HG03064 (cell line): ENCODE results near the gene SVOP.

Source experiments
- ATAC-seq: cut with Tn5 transposase; IDR thresholded peaks from one replicate; pipeline ENCODE4 v1.9.1; 2021; ENCODE audit warnings: low read depth; ENCODE audit not compliant: unreplicated experiment

SVOP gene

DNA sequence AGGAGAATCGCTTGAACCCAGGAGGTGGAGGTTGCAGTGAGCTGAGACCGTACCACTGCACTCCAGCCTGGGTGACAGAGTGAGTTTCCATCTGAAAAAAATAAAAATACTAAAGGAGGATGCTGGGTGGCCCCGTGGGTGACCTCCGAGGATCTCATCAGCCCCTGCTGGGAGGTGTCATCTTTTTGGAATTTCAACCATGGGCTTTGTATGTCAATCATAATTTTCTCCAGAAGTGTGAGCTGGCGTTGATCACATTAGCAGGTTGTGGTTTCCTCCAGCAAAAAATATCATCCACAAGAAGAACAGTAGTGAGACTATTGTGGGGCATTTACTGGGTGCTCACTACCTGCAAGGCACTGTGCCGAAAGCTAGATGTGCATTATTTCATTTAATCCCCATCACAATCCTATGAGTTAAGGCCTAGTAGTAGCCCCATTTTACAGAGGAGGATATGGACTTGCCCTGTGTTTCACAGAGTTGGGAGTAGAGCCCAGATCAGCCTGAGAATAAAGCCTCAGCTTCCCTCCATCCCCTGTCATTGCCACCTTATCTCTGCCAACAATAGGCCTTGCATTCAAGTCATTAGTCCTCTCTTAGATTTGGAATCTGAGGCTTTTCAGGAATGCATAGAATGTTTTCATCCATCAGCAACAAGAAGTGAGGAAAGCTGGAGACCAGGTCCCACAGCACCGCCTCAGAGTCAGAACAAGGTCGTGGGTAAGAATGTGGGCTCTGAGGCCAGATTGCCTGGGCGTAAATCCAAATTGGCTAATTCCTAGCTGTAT lies 39.8 kb downstream of the SVOP start:
- ATAC-seq, result no peak

DNA sequence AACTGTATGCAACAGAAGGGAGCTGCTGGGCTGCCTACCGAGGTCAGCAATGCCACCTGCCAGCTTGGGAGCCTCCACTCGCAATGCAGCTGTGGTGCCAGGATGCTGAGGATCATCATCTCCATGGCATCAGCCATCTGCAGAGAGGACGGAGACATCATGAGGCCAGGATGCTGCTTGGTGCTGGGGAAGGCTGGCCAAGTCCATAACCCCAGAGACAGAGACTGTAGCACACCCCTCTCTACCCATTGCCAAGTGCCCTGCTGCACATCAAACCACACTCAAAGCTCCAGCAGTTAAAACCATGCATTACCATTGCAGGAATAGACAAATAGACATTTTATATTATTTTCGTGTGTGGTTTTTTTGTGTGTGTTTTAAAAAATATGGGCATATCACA lies 43.5 kb downstream of the SVOP start:
- no peak for ATAC-seq

DNA sequence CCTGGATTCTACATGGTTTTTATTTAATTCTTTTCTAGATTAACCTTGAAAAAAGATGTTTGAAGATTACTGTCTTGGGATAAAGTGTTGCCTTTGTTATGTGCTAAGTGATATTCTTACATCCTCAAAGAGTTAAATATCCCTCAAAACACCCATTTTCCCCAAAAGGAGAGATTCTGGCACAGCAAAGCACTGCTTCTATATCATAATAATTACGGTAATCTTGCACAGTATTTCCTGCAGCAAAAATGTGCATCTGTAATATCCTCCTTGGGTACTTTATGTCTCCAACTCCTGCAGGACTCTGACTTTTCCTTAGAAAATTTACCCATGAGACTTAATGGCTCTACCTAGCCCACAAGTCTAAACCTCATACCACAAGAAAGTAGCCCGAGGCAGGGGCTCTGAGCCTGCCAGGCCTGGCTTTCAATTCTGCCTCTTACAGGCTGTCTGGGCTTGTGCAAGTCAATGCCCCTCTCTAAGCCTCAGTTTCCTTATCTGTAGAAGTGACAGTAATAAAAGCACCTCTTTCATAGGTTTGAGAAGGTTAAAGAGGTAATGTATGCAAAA lies 45.8 kb downstream of the SVOP start:
- no peak for ATAC-seq

DNA sequence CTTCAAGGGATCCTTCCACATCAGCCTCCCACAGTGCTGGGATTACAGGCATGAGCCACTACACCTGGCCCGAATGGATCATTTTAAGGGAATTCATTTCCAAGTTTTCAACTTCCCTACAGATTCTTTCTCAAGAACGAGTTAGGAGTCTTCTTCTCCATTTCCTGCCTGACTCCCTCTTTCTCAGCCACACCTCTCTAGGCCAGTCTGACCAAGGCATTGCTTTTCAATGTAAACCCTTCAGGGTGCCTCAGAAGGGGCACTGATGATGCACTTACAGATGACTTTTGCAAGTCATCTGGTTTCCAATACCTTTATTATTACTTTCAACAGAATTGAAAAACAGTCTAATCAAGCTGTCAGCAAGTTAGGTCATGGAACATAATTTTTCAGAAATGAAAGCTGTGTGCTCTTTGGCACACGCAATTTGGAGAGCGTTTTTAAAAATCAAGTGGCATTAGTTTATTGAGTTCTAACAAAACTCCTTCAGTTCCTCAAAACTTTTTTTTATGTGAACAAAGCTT lies 47.2 kb downstream of the SVOP start:
- no peak for ATAC-seq

DNA sequence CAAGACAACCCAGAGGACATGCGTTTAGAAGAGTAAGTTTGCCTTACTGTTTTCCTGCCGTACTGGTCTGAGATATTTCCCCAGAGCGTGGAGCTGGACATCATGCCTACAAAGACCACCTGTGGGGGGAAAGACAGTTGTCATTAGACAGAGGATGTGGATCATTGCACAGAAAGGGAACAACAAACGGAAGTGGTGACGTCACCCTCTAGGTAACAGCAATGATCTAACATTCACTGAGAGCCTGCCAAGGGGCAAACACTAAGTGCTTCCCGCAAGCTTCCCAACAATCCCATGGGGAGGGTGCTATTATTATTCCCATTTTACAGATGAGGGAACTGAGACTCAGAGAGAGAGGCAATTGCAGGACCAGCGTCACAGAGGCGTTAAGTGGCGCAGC lies 48.5 kb downstream of the SVOP start:
- ATAC-seq, result no peak

DNA sequence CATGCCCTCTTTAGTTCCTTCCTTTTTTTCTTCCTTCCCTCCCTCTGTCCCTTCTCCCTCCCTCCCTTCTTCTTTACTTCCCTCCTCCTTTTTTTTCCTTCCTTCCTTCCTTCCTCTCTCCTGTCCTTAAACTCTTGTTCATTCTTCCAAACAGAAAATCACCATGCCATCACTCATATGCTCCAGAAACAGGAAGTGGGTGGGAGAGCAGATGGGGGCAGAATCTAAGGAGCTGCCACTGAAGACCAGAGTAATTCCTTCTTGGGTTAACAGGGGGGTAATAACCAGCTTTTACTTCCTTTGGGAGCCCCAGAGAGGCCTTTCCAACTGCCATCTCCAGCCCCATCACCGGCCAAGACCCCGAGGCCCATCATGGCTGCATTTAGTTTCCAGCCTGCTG lies 51.2 kb downstream of the SVOP start:
- no peak for ATAC-seq

DNA sequence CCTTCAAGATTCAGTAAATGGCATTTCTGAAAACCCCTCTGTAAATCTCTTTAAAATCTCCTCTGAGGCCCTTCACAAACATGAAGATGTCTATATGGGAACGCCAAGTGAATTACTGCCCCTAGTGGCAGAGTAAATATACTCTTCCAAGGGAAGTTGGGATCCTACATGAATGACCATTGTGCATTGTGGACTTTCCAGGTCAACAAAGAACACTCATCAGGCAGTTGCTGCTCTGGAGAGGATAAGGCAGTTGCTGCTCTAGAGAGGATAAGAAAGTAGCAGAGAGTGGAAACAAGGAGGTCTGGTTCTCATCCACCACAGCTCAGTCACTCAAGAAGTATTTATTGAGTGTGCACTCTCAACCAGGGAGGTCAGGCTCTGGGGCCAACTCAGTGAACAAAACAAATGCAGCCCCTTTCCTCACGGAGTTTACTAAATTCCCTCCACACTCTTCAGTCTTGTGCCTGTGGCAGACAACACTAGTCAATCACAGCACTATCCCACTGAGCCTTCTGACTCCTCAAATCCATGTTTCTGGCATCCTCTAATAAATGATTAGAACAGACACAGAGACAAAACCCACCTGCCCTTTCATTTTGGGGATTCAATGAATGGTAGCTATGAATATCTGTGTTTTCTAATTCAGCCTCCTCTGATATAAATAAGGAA lies 52.9 kb downstream of the SVOP start:
- no peak for ATAC-seq

DNA sequence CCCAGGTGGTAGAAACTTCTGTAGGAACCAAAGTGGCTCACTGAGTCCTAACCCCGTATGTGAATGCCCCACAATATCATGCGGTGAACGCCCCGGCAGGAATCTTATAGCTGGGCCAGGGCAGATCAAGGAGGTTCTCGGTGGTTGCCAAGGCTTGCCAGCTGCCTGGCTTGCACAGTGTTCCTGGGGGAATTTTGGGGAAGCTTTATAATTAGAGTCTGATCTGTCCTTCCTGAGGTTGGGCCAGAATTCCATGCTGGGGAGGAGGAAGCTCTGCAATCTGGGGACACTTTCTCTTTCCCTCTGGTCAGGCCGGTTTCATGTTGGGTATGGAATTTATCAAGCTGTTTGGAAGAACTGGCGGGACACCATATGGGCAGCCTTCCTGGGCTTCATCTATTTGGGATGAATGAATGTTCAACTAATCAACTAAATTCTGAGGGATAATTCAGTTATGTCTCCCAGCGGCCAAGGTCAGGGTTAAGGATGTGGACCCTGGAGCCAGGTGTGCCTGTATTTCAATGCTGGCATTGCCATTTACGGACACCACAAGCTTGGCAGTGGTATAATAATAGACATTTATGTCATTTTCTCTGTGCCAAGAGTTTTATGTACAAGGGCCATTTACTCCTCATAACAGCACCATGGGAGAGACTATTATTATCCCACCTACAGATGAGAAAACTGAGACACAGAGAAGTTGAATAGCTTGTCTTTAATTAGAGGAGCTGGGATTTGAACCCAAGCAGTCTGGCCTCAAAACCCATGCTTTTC lies 54.3 kb downstream of the SVOP start:
- ATAC-seq, result no peak

DNA sequence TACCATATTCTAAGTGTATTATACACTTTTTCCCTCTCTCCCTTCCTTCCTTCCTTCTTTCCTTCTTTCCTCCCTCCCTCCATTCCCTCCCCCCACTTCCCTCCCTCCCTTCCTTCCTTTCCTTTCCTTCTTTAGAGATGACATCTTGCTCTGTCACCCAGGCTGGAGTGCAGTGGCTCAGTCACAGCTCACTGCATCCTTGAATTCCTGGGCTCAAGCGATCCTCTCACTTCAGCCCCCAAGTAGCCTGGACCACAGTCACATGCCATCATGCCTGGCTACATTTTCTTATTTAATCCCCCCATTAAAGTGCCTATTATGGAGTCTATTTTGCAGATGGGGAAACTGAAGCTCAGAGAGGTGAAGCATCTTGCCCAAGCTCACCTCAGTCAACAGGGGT lies 55.0 kb downstream of the SVOP start:
- no peak for ATAC-seq

DNA sequence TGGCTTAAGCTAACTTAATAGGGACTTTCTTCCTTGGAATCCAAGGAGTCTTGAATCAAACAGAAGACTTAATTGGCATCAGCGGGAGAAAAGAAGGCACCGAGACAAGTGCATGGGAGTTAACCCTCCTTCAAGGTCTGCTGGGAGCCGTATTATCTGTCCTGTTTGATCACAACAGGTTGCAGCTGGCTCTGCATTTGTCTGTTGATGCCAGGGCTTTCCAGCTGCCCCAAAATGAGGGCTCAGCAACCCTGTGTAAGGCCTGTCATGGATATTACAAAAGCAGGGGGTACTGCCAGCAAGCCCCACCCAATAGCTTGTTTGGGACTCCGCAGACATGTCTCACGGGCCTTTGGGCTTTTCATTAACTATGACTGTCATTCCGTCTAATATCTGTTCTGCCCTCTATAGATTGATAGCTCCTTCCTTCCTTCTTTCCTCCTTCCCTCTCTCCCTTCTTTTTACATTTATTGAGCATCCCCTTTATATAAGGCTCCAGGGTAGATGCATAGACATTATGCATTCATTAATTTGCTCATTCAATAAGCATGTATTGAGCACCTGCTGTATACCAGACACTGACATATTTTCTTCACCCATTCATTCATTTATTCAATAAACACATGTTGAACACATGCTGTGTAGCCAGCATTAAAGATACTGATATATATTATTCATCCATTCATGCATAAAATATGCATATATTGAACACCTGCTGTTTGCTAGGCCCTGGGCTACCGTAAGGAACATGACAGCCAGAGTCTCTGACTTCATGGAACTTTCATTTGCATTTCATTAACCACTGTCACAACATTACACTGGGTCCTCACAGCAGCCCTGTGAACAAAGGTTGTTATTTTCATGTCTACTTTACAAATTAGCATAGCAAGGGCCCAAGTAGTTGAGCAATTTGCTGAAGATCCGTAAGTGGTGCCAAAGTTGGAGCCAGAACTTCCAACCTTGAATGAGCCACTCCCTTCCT lies 56.2 kb downstream of the SVOP start:
- no peak for ATAC-seq

DNA sequence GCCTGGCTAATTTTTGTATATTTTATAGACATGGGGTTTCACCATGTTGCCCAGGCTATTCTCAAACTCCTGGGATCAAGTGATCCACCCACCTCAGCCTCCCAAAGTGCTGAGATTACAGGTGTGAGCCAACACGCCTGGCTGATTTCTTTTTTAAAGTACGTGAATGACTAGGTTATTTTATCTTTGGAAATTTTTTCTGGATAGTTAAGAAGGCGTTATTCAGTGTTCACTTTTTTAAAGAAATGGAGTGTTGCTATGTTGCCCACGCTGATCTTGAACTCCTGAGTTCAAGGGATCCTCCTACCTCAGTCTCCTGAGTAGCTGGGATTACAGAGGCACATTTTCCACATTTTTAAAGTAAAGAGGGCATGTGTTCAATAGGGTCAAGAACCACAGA lies 58.6 kb downstream of the SVOP start:
- no peak for ATAC-seq

DNA sequence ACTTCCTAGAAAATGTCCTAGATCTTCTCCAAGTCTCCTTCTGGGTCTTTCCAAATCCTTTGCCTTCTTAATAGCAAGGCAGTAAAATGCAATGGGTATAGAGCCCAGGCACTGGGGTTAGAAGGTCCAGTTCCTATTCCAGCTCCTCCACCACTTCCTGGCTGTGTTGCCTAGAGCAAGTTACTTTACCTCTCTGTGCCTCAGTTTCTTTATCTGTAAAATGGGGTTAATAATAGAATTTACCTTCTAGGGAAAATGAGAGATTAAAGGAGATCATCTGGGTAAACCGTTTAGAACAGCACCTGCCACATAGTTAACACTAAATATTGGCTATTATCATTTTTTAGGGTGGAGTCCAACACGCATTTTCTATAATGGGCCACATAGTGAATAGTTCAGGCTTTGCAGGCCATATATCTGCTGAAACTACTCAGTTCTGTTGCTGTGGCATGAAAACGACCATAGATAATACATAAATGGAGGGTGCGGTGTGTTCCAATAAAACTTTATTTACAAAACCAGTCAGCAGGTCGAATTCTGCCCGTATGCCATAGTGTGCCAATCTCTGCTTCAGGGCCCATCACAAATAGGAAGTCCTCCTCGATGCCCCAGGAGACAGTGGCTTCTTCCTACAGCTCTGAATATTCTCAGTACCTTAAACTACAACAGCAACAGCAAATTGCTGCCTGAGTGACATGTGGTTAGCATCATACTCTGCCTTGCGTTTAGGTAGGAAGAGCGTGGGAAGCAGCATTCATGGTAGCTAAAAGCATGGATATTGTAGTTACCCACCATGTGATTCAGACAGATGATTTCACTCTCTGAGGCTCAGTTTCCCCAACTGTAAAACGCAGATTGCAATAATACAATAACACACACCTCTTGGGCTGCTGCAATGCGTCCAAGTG lies 60.9 kb downstream of the SVOP start:
- ATAC-seq, result no peak

DNA sequence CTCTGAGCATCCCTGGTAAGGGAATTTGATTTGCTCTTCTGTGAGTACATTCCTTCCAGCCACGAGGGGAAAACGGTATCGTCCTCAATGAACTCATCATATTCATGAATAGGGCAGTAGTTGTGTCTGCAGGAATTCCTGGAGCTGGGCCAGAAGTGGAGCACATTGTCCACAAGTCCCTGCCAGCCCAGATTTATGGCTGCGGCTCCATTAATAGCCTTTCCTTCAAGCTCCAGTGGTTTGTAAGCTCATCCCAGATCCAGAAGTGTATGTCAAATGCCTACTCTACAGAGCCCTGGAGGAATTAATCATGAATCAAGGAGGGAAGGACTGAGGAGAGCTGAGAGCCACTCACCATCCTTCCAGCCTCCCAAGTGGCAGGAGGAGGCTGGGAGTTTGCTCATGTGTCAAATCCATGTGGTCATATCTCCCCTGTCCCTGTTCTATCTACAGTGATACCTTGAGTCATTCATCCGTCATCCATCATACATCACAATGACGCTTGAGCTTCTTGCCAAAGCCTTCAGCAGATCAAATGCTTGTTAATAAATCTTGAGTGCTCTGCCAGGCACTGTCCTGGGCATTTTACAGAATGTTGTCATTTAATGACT lies 65.5 kb downstream of the SVOP start:
- no peak for ATAC-seq

DNA sequence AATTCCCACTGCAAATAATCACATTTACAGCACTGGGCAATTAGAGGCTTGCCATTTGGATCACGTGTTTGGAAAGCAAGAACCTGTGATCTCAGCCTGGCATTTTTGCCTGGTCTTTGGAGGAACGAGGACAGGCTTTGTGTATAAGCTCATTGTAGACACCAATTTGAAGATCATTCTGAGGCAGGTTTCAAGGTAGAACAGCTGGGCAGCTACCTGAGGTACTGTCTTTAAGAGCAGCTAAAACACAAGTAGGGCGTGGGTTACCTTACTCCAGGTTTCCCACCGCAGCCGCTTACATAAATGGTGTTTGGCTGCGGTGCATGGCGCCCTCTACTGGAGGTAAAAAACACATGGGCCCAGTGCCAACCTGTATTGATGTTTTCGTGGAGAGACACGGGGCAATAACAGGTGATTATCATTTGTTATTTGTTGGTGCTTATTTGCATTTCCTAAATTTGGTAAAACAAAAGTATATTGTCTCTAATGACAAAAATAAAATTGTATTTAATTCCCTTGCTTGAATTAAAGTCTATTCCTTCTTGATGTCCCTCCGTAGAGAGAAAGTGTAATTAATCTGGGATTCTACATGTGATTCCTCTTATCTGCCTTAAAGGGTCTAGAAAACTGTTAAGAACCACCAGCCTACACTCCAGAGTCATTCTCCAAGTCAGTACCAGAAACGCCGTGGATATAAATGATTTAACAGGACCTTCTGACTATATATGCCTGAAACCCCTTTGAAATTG lies 69.7 kb downstream of the SVOP start:
- ATAC-seq, result no peak

DNA sequence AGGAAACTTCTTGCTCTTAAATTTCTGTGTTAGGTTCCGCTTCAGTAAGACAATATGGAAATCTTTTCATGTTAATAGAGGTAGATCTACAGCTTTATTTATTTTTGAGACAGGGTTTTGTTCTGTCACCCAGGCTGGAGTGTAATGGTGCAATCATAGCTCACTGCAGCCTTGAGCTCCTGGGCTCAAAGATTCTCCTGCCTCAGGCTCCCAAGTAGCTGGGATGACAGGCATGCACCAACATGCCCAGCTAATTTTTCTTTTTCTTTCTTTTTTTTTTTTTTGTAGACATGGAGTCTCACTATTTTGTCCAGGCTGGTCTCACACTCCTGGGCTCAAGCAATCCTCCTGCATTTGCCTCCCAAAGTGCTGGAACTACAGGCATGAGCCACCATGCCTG lies 70.9 kb downstream of the SVOP start:
- no peak for ATAC-seq

DNA sequence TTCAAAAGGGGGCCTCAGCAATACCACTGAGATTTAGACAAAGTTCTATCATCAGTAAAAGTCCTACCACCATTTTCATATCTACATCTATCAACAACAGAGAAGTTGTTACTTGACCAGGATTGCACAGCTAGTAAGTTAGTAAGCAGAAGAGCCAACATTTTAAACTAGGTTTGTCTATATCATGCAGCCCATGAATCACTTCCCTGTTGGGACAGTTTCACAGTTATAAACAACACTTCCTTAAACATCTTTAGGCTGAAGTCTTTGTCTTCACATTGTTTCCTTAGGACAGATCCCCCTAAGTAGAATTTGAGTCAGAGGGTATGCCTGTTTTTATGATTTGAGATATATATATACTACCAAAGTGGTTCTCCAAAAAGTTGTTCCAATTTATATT lies 72.5 kb downstream of the SVOP start:
- no peak for ATAC-seq

DNA sequence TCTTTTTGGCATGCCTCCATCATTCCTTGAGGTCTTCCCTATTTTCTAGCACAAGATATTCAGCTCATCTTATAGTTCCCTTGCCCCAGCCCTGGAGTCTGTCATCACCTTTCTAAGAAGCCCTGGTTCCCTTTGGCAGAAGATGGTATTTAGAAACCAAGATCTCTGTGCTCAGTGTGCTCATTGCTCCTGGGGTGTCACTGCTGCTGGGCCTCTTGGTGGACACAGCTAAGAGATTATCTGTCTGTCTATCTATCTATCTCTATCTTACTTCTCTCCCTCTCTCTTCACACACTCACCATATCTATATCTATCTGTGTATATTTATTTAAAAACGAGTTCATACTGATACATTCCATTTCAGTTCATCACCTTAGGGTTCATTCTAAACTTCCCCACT lies 73.8 kb downstream of the SVOP start:
- no peak for ATAC-seq

DNA sequence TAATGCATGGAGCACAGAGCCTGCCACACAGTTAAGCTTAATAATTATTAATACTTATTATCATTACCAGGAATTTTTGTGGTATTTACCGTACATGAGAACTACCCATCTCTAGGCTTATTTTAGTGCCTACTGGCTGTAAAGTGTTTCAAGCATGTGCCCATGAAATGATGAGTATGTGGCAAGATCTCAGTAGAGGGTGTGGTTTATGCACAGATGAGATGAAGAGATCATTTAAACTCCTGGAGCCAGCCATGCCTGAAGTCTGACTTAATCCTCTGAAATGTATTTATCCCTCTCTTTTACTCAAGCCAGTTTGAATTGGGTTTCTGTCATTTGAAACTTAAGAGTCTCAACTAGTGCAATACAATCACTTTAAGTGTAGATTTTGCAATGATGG lies 80.7 kb downstream of the SVOP start:
- no peak for ATAC-seq
